A549 (cell line): ENCODE results near the gene GLRX2. TPM values are rescaled to one million over a fixed set of nuclear protein-coding genes. Genes with fewer than 3 reads are reported as not detected.

Experiments
- ATAC-seq, 2 experiments: fragments of 200-7000 bp in 1 of 2; fragments of >200 bp in 1 of 2; cut with Nextera tagmentation in 1 of 2; cut with Tn5 transposase in 1 of 2; 3 replicates each; pipeline versions ENCODE4 v1.8.0 to v1.9.1; 2018 to 2020; ENCODE audit warnings: mild to moderate bottlenecking in 1 of 2, moderate library complexity in 1 of 2
- CTCF ChIA-PET: fragments of 300-600 bp; sonication (Branson Sonifier 250); formaldehyde crosslinking; extraction: SDS; loops from one replicate; lab custom pipeline; 2021; ENCODE audit warnings: antibody characterized with exemption, inconsistent platforms; lab: Yijun Ruan, JAX
- POLR2A ChIA-PET: fragments of 350-600 bp; formaldehyde crosslinking; extraction: SDS; loops from one replicate; lab custom pipeline; 2021; ENCODE audit warnings: antibody characterized with exemption, inconsistent platforms; lab: Yijun Ruan, JAX
- DNase-seq, 2 experiments: peaks; one replicate each; pipeline versions ENCODE4 v3.0.0 to v3.0.0-alpha.2; 2011 to 2016; ENCODE audit warnings: low read depth in 1 of 2, low spot score in 1 of 2
- FAIRE-seq: peaks from 2 replicates; lab custom pipeline; 2011; peaks lifted over from hg19 to GRCh38; lab: Jason Lieb, UNC
- H3K27ac ChIP-seq, 2 experiments: fragments of >200 bp; sonication (Bioruptor Twin); formaldehyde crosslinking; 3 replicates each; pipeline ENCODE4 v1.5.1; 2016 to 2017
- H3K4me1 ChIP-seq: fragments of >200 bp; sonication (Bioruptor Twin); formaldehyde crosslinking; 3 replicates; pipeline ENCODE4 v1.6.1; 2016
- H3K4me2 ChIP-seq: fragments of >200 bp; sonication (Bioruptor Twin); formaldehyde crosslinking; 3 replicates; pipeline ENCODE4 v1.6.1; 2016
- H3K4me3 ChIP-seq: fragments of >200 bp; sonication (Bioruptor Twin); formaldehyde crosslinking; 3 replicates; pipeline ENCODE4 v1.5.1; 2016
- H3K9me3 ChIP-seq: fragments of >200 bp; sonication (Bioruptor Twin); formaldehyde crosslinking; 3 replicates; pipeline ENCODE4 v1.6.1; 2016
- CBX2 ChIP-seq: fragments of 200-600 bp; sonication (generic); IDR thresholded peaks from 2 replicates; pipeline ENCODE4 v1.6.1; 2016; ENCODE audit warnings: low read depth, mild to moderate bottlenecking, borderline replicate concordance
- CHD2 ChIP-seq: fragments of 150-350 bp; IDR thresholded peaks from 2 replicates; pipeline ENCODE4 v1.6.1; 2014; ENCODE audit warnings: low read length; ENCODE audit not compliant: partially characterized antibody
- CTCF ChIP-seq: fragments of >200 bp; sonication (Bioruptor Twin); formaldehyde crosslinking; IDR thresholded peaks from 3 replicates; pipeline ENCODE4 v1.5.1; 2016
- E2F6 ChIP-seq: IDR thresholded peaks from 2 replicates; pipeline ENCODE4 v1.6.1; 2012; ENCODE audit warnings: low read depth, borderline replicate concordance
- EHF ChIP-seq: fragments of 250-450 bp; sonication (Bioruptor Pico); IDR thresholded peaks from 2 replicates; pipeline ENCODE4 v1.5.0; 2020; ENCODE audit warnings: mild to moderate bottlenecking
- EHMT2 ChIP-seq: fragments of 200-600 bp; sonication (generic); IDR thresholded peaks from 2 replicates; pipeline ENCODE4 v1.6.1; 2016; ENCODE audit warnings: antibody characterized with exemption, low read depth, mild to moderate bottlenecking, moderate library complexity
- EP300 ChIP-seq, 2 experiments: fragments of >200 bp; sonication (Bioruptor Twin); formaldehyde crosslinking; IDR thresholded peaks; 2 replicates in 1 of 2; 3 replicates in 1 of 2; pipeline ENCODE4 v1.6.1; 2016 to 2017
- HDAC2 ChIP-seq: fragments of 200-600 bp; sonication (generic); IDR thresholded peaks from 2 replicates; pipeline ENCODE4 v1.6.1; 2016
- KDM1A ChIP-seq: fragments of 200-600 bp; sonication (generic); IDR thresholded peaks from 2 replicates; pipeline ENCODE4 v1.6.1; 2016; ENCODE audit warnings: low read depth, mild to moderate bottlenecking
- NFE2L2 ChIP-seq: fragments of 150-350 bp; conservative IDR thresholded peaks from 2 replicates; pipeline ENCODE4 v1.6.1; 2014; ENCODE audit warnings: low read length
- NPAS2 ChIP-seq: fragments of 250-450 bp; sonication (Bioruptor Pico); IDR thresholded peaks from 2 replicates; pipeline ENCODE4 v1.8.0; 2022; ENCODE audit warnings: mild to moderate bottlenecking, moderate library complexity, borderline replicate concordance
- PBX3 ChIP-seq: IDR thresholded peaks from 2 replicates; pipeline ENCODE4 v1.6.1; 2012
- RARB ChIP-seq: fragments of 250-450 bp; sonication (Bioruptor Pico); IDR thresholded peaks from 2 replicates; pipeline ENCODE4 v1.8.0; 2021; ENCODE audit warnings: mild to moderate bottlenecking, moderate library complexity
- REST ChIP-seq: fragments of 200-600 bp; sonication (generic); IDR thresholded peaks from 2 replicates; pipeline ENCODE4 v1.6.1; 2016; ENCODE audit warnings: antibody characterized with exemption, mild to moderate bottlenecking, moderate library complexity
- SREBF2 ChIP-seq: fragments of 450-650 bp; IDR thresholded peaks from 2 replicates; pipeline ENCODE4 v1.6.1; 2014; ENCODE audit warnings: mild to moderate bottlenecking, moderate library complexity
- ZFP36 ChIP-seq: fragments of 450-650 bp; IDR thresholded peaks from 2 replicates; pipeline ENCODE4 v1.6.1; 2014; ENCODE audit warnings: borderline replicate concordance; ENCODE audit not compliant: partially characterized antibody
- WGBS: methylation state at CpG from one replicate; pipeline ENCODE4 v1.1.6; 2017; ENCODE audit errors: missing lambda C conversion rate; 5-methylcytosine and 5-hydroxymethylcytosine counted together
- polyA plus RNA-seq, 4 experiments: library from polyadenylated mRNA; depleted of rRNA in 3 of 4; stranded (reverse); fragments of >200 nt; fragmentation: RNase III in 1 of 4; extraction: RNeasy Plus Mini Kit Qiagen cat#74134 plus additional on column Dnase treatment in 1 of 4; gene quantifications; 2 replicates in 3 of 4; 3 replicates in 1 of 4; pipeline ENCODE4 v1.2.3, GENCODE V29; 2011 to 2017
- TF ChIP-seq, protein P1 (sequence below): fragments of >200 bp; sonication (Bioruptor Twin); formaldehyde crosslinking; IDR thresholded peaks from 2 replicates; pipeline ENCODE4 v1.6.1; 2016
- TF ChIP-seq, protein P2 (sequence below): fragments of 250-450 bp; sonication (Bioruptor Pico); IDR thresholded peaks from 2 replicates; pipeline ENCODE4 v1.5.0; 2020; ENCODE audit warnings: low read depth, mild to moderate bottlenecking, moderate library complexity

GLRX2 gene
- polyA plus RNA-seq, 2 of the 4 experiments (the other 2 are of a cell fraction) = 52.4 to 64.8 TPM

GRCh38 chr1:193087893-193088292, 17.3 kb downstream of the GLRX2 start:
- H3K27ac ChIP-seq = no peak overlapping the region
- no peak for TF ChIP-seq EP300 (IDR thresholded peaks at IDR 0.05)
- TF ChIP-seq CTCF = no peak
- TF ChIP-seq SREBF2 = no peak
- TF ChIP-seq CHD2 = no peak
- no peak for TF ChIP-seq NFE2L2
- TF ChIP-seq, protein P1, sequence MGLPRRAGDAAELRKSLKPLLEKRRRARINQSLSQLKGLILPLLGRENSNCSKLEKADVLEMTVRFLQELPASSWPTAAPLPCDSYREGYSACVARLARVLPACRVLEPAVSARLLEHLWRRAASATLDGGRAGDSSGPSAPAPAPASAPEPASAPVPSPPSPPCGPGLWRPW = no peak
- no peak for TF ChIP-seq EHF (CRISPR knock-in tag)
- TF ChIP-seq PBX3 = no peak
- no peak for TF ChIP-seq CBX2
- DNase-seq (no peak), ATAC-seq (peak in 1 of 2 experiments; percentile 34; a peak in 2 of 6 replicates), FAIRE-seq (no peak)
- POLR2A ChIA-PET = interaction anchor here (1.0 kb wide), 1 partner anchor 17 kb away, joined by 5 read pairs; the partner anchor contains the start of gene GLRX2
- H3K4me3 ChIP-seq = no peak overlapping the region
- CTCF ChIA-PET = interaction anchor here (0.6 kb wide), 1 partner anchor 68 kb away, joined by 3 read pairs; no protein-coding TSS in a partner anchor
- no peaks in the 10 kb centered on the region for H3K9me3 ChIP-seq
- H3K4me2 ChIP-seq = no peak overlapping the region
- 68% methylated on average over 3 of the region's 3 CpGs for WGBS
- H3K4me1 ChIP-seq = no peaks in the 10 kb centered on the region

DNA sequence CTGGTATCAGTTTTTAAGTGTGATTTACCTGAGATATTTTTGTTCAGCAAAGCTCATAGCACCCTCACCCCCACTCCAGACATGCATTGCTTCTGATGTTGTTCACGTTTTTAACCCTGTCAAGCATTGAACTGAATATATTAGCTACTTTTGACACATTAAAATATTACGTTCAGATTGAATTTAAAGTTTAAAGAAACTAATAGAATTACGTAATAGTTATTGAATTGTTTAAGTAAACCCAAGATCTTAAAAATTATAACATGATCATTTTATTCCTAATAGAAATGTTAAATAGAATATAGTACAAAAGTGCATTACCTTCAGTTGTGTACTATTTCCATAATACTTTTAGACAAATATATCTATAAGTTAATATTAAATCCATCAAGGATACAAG, 18.9 kb downstream of the GLRX2 start:
- H3K4me3 ChIP-seq = no peak overlapping the region
- TF ChIP-seq NPAS2 (CRISPR knock-in tag) = no peak
- TF ChIP-seq ZFP36 = no peak
- TF ChIP-seq HDAC2 = no peak
- no peak for TF ChIP-seq E2F6
- no peak for TF ChIP-seq RARB (CRISPR knock-in tag)
- TF ChIP-seq REST = no peak
- TF ChIP-seq, all 56 proteins: peak for 0
- Histone ChIP-seq H3K4me1 (no peaks in the 10 kb centered on the region), H3K27ac (no peak overlapping the region), H3K4me2 (no peak overlapping the region), H3K9me3 (no peaks in the 10 kb centered on the region)
- WGBS = 77% methylated on average over 3 of the region's 3 CpGs
- no peak for FAIRE-seq
- ATAC-seq = no peak
- CTCF ChIA-PET = interaction anchor here (0.7 to 0.9 kb wide), 2 partner anchors 18 to 35 kb away, joined by 3 to 4 read pairs; partner anchors contain the start of gene CDC73
- POLR2A ChIA-PET = no interaction called here
- DNase-seq = no peak

GRCh38 chr1:193085263-193085662, 20.0 kb downstream of the GLRX2 start:
- TF ChIP-seq EHMT2 (no peak), KDM1A (no peak), REST (no peak), SREBF2 (no peak)
- TF ChIP-seq, protein P2, sequence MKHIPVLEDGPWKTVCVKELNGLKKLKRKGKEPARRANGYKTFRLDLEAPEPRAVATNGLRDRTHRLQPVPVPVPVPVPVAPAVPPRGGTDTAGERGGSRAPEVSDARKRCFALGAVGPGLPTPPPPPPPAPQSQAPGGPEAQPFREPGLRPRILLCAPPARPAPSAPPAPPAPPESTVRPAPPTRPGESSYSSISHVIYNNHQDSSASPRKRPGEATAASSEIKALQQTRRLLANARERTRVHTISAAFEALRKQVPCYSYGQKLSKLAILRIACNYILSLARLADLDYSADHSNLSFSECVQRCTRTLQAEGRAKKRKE (CRISPR knock-in tag) = no peak
- TF ChIP-seq, all 56 proteins: peak for 0
- POLR2A ChIA-PET = interaction anchor here (0.9 kb wide), 1 partner anchor 14 kb away, joined by 6 read pairs; no protein-coding TSS in a partner anchor
- WGBS = 91% methylated on average over 1 of the region's 1 CpG
- DNase-seq (no peak), ATAC-seq (no peak), FAIRE-seq (peak; percentile 43)
- Histone ChIP-seq H3K9me3 (no peaks in the 10 kb centered on the region), H3K4me3 (no peak overlapping the region), H3K4me1 (no peaks in the 10 kb centered on the region), H3K27ac (no peak overlapping the region), H3K4me2 (no peak overlapping the region)
- CTCF ChIA-PET = interaction anchor here (0.8 kb wide), 1 partner anchor 11 kb away, joined by 3 read pairs; no protein-coding TSS in a partner anchor
